Activated CD4-positive, CD25-positive, alpha-beta regulatory T cell treated with anti-CD3 and anti-CD28 coated beads, Interleukin-2, amount 50 U/mL, for 72 hours (primary cell): ENCODE measurements around the gene UNC50.

ENCODE experiments used
- DNase-seq: peaks from one replicate; pipeline ENCODE4 v3.0.0; 2021

The UNC50 gene

GRCh38 chr2:98608116-98608961 lies at the start of gene UNC50, which contains the start of gene COA5:
UNC50 (plus strand) TSS chr2:98608589; CDS start chr2:98609760, 1,171 bp downstream.
COA5 (minus strand) TSS chr2:98608512; CDS start chr2:98608405, 107 bp downstream.
- DNase-seq = peak; percentile 94

GRCh38 chr2:98558852-98559530 lies 49.4 kb upstream of the UNC50 start:
- DNase-seq = no peak

- DNase-seq = no peak
These were observed 48.8 kb upstream of the UNC50 start for GRCh38 chr2:98559581-98559980.

GRCh38 chr2:98560256-98560771 lies 48.1 kb upstream of the UNC50 start:
- no peak for DNase-seq

GRCh38 chr2:98561018-98561417 lies 47.4 kb upstream of the UNC50 start:
- DNase-seq = no peak

GRCh38 chr2:98561902-98562695 lies 46.3 kb upstream of the UNC50 start:
- DNase-seq = no peak

- DNase-seq = no peak
These were observed 45.0 kb upstream of the UNC50 start for GRCh38 chr2:98563394-98563793.

- no peak for DNase-seq
These were observed 43.8 kb upstream of the UNC50 start for GRCh38 chr2:98564541-98565132.

GRCh38 chr2:98565286-98565860 lies 43.0 kb upstream of the UNC50 start:
- no peak for DNase-seq

GRCh38 chr2:98565941-98566340 lies 42.4 kb upstream of the UNC50 start:
- DNase-seq = no peak

- no peak for DNase-seq
These were observed 40.0 kb upstream of the UNC50 start for GRCh38 chr2:98568161-98568956.

GRCh38 chr2:98569197-98569793 lies 39.1 kb upstream of the UNC50 start:
- DNase-seq = peak; percentile 79

- DNase-seq = no peak
These were observed 38.5 kb upstream of the UNC50 start for GRCh38 chr2:98569915-98570314.

- DNase-seq = no peak
These were observed 38.0 kb upstream of the UNC50 start for GRCh38 chr2:98570356-98570755.

- DNase-seq = no peak
These were observed 37.2 kb upstream of the UNC50 start for GRCh38 chr2:98571121-98571701.

GRCh38 chr2:98571796-98572195 lies 36.6 kb upstream of the UNC50 start:
- no peak for DNase-seq

- no peak for DNase-seq
These were observed 36.2 kb upstream of the UNC50 start for GRCh38 chr2:98572211-98572610.

- no peak for DNase-seq
These were observed 35.7 kb upstream of the UNC50 start for GRCh38 chr2:98572676-98573075.

GRCh38 chr2:98573426-98573825 lies 35.0 kb upstream of the UNC50 start:
- no peak for DNase-seq

GRCh38 chr2:98576666-98577312 lies 31.6 kb upstream of the UNC50 start:
- DNase-seq = no peak
